COLO829 (cell line): ENCODE results near the gene SRP68.

Source experiments
- DNase-seq: peaks from one replicate; pipeline ENCODE4 v3.0.0; 2012; ENCODE audit warnings: low spot score

Gene SRP68

GRCh38 chr17:76017481-76018339 is 54.6 kb downstream of the SRP68 start:
- no peak for DNase-seq

- DNase-seq = no peak
Measured at GRCh38 chr17:76014925-76015261, 57.4 kb downstream of the SRP68 start.

GRCh38 chr17:76014100-76014924 is 58.0 kb downstream of the SRP68 start:
- peak; percentile 70 for DNase-seq

- no peak for DNase-seq
Measured at GRCh38 chr17:76013377-76013932, 58.9 kb downstream of the SRP68 start.

GRCh38 chr17:76011951-76012350 is 60.4 kb downstream of the SRP68 start:
- no peak for DNase-seq

GRCh38 chr17:76009969-76010661 is 62.2 kb downstream of the SRP68 start:
- DNase-seq = no peak

GRCh38 chr17:76009447-76009846 is 62.9 kb downstream of the SRP68 start:
- DNase-seq = no peak

GRCh38 chr17:76008630-76009425 is 63.5 kb downstream of the SRP68 start:
- DNase-seq = no peak

- no peak for DNase-seq
Measured at GRCh38 chr17:76008208-76008607, 64.1 kb downstream of the SRP68 start.

- no peak for DNase-seq
Measured at GRCh38 chr17:76007850-76008165, 64.5 kb downstream of the SRP68 start.

GRCh38 chr17:76007131-76007849 is 65.0 kb downstream of the SRP68 start:
- DNase-seq = no peak

GRCh38 chr17:76005263-76006149 is 66.8 kb downstream of the SRP68 start:
- peak; percentile 42 for DNase-seq

- no peak for DNase-seq
Measured at GRCh38 chr17:76004750-76005262, 67.5 kb downstream of the SRP68 start.

- no peak for DNase-seq
Measured at GRCh38 chr17:76003915-76004314, 68.4 kb downstream of the SRP68 start.

GRCh38 chr17:76002100-76002499 is 70.2 kb downstream of the SRP68 start:
- no peak for DNase-seq

- DNase-seq = no peak
Measured at GRCh38 chr17:76000755-76001521, 71.4 kb downstream of the SRP68 start, which contains the start of gene CDK3. CDK3 (plus strand) TSS chr17:76000855; CDS start chr17:76001426, 571 bp downstream.

- DNase-seq = peak; percentile 82
Measured at GRCh38 chr17:76000016-76000754, 72.1 kb downstream of the SRP68 start.

GRCh38 chr17:75998327-75998795 is 74.0 kb downstream of the SRP68 start:
- DNase-seq = no peak
